GM23338 (cell line): ENCODE data around the gene GNPTG. TPM values are rescaled to one million over a fixed set of nuclear protein-coding genes. Genes with fewer than 3 reads are reported as not detected.

ENCODE experiments used
- ATAC-seq: fragments of 200-7000 bp; cut with Tn5 transposase; 3 replicates; pipeline ENCODE4 v1.9.1; 2020
- DNase-seq: peaks from one replicate; pipeline ENCODE4 v3.0.0-alpha.2; 2015; ENCODE audit warnings: low spot score
- H2AFZ ChIP-seq: fragments of 200-600 bp; sonication (generic); 2 replicates; pipeline ENCODE4 v1.8.0; 2016; ENCODE audit warnings: antibody characterized with exemption, mild to moderate bottlenecking, moderate library complexity
- H3F3A ChIP-seq: fragments of 200-600 bp; sonication (generic); replicated peaks from 2 replicates; pipeline ENCODE4 v1.8.0; 2017; ENCODE audit warnings: antibody characterized with exemption, mixed run types, low read depth
- H3K27ac ChIP-seq: fragments of 200-600 bp; sonication (generic); 2 replicates; pipeline ENCODE4 v1.6.1; 2016; ENCODE audit warnings: low read depth
- H3K27me3 ChIP-seq: fragments of 200-600 bp; sonication (generic); 2 replicates; pipeline ENCODE4 v1.8.0; 2016; ENCODE audit warnings: mild to moderate bottlenecking, mixed run types, moderate library complexity; ENCODE audit not compliant: insufficient read depth
- H3K36me3 ChIP-seq: fragments of 200-600 bp; sonication (generic); 2 replicates; pipeline ENCODE4 v1.8.0; 2016; ENCODE audit warnings: mild to moderate bottlenecking; ENCODE audit not compliant: insufficient read depth
- H3K4me1 ChIP-seq: fragments of 200-600 bp; sonication (generic); 2 replicates; pipeline ENCODE4 v1.8.0; 2016; ENCODE audit warnings: mild to moderate bottlenecking, moderate library complexity; ENCODE audit not compliant: insufficient read depth
- H3K4me2 ChIP-seq: fragments of 200-600 bp; sonication (generic); 2 replicates; pipeline ENCODE4 v1.7.1; 2017; ENCODE audit warnings: mixed run types
- H3K4me3 ChIP-seq: fragments of 200-600 bp; sonication (generic); 2 replicates; pipeline ENCODE4 v1.6.1; 2016; ENCODE audit warnings: mixed run types
- H3K79me2 ChIP-seq: fragments of 200-600 bp; sonication (generic); replicated peaks from 2 replicates; pipeline ENCODE4 v1.8.0; 2017; ENCODE audit warnings: mild to moderate bottlenecking; ENCODE audit not compliant: insufficient read depth
- H3K9me2 ChIP-seq: fragments of 200-600 bp; sonication (generic); 2 replicates; pipeline ENCODE4 v1.8.0; 2017; ENCODE audit not compliant: insufficient read depth
- H4K20me1 ChIP-seq: fragments of 200-600 bp; sonication (generic); replicated peaks from 2 replicates; pipeline ENCODE4 v1.8.0; 2017; ENCODE audit warnings: mild to moderate bottlenecking; ENCODE audit not compliant: insufficient read depth
- H3K27ac Mint-ChIP-seq: 2 replicates; pipeline ENCODE4 v1.8.0; 2020; ENCODE audit warnings: inconsistent platforms, mild to moderate bottlenecking, moderate library complexity, mixed read lengths
- H3K27me3 Mint-ChIP-seq: 3 replicates; pipeline ENCODE4 v1.8.0; 2022; ENCODE audit warnings: low read depth, mild to moderate bottlenecking, moderate library complexity, mixed read lengths, inconsistent platforms; ENCODE audit not compliant: insufficient read depth, poor library complexity
- H3K36me3 Mint-ChIP-seq: 3 replicates; pipeline ENCODE4 v1.8.0; 2021; ENCODE audit warnings: low read depth, mild to moderate bottlenecking, inconsistent platforms, moderate library complexity, mixed read lengths
- H3K4me1 Mint-ChIP-seq: 3 replicates; pipeline ENCODE4 v1.8.0; 2020; ENCODE audit warnings: mild to moderate bottlenecking, inconsistent platforms, mixed read lengths
- H3K4me3 Mint-ChIP-seq: 3 replicates; pipeline ENCODE4 v1.8.0; 2021; ENCODE audit warnings: moderate library complexity, mild to moderate bottlenecking, inconsistent platforms, mixed read lengths
- H3K9me3 Mint-ChIP-seq: 3 replicates; pipeline ENCODE4 v1.8.0; 2020; ENCODE audit warnings: moderate library complexity, mild to moderate bottlenecking, inconsistent platforms, mixed read lengths
- CREB1 ChIP-seq: fragments of 250-450 bp; sonication (Bioruptor Pico); IDR thresholded peaks from 2 replicates; pipeline ENCODE4 v1.5.0; 2020; ENCODE audit warnings: low read depth, mild to moderate bottlenecking, moderate library complexity
- CTCF ChIP-seq, 2 experiments: fragments of 200-600 bp in 1 of 2; sonication (generic) in 1 of 2; conservative IDR thresholded peaks; 2 replicates each; pipeline versions ENCODE4 v1.5.1 to v1.6.1; 2016 to 2017; ENCODE audit warnings: antibody characterized with exemption in 2 of 2, low read depth in 2 of 2, mild to moderate bottlenecking in 2 of 2, moderate library complexity in 1 of 2
- EZH2 ChIP-seq: fragments of 200-600 bp; sonication (generic); IDR thresholded peaks from one replicate; pipeline ENCODE4 v1.8.0; 2017; ENCODE audit warnings: antibody characterized with exemption, mild to moderate bottlenecking, low read depth; ENCODE audit not compliant: unreplicated experiment
- JUNB ChIP-seq: IDR thresholded peaks from one replicate; pipeline ENCODE4 v1.6.1; 2016; ENCODE audit warnings: antibody characterized with exemption; ENCODE audit not compliant: unreplicated experiment
- POLR2AphosphoS5 ChIP-seq: IDR thresholded peaks from 2 replicates; pipeline ENCODE4 v1.6.1; 2016; ENCODE audit warnings: antibody characterized with exemption, low read depth
- REST ChIP-seq: IDR thresholded peaks from one replicate; pipeline ENCODE4 v1.6.1; 2018; ENCODE audit warnings: antibody characterized with exemption; ENCODE audit not compliant: unreplicated experiment
- STAT1 ChIP-seq: IDR thresholded peaks from one replicate; pipeline ENCODE4 v1.6.1; 2016; ENCODE audit warnings: antibody characterized with exemption; ENCODE audit not compliant: unreplicated experiment
- ZNF114 ChIP-seq: fragments of 250-450 bp; sonication (Bioruptor Pico); IDR thresholded peaks from 2 replicates; pipeline ENCODE4 v1.5.0; 2020; ENCODE audit warnings: mild to moderate bottlenecking, moderate library complexity
- ZNF331 ChIP-seq: fragments of 250-450 bp; sonication (Bioruptor Pico); IDR thresholded peaks from 2 replicates; pipeline ENCODE4 v1.5.0; 2020; ENCODE audit warnings: low read depth, mild to moderate bottlenecking, moderate library complexity
- ZNF462 ChIP-seq: fragments of 250-450 bp; sonication (Bioruptor Pico); IDR thresholded peaks from 2 replicates; pipeline ENCODE4 v1.5.0; 2020; ENCODE audit warnings: mild to moderate bottlenecking, moderate library complexity
- polyA plus RNA-seq: library from polyadenylated mRNA; unstranded; fragments of >200 nt; fragmentation: Nextera tagmentation; extraction: Ambion mirVana; gene quantifications from 2 replicates; pipeline ENCODE4 v1.2.1, GENCODE V29; 2016
- total RNA-seq: library from RNA; depleted of rRNA; stranded (reverse); fragments of >200 nt; shearing (Covaris generic); gene quantifications from 2 replicates; pipeline ENCODE4 v1.2.3, GENCODE V29; 2014

Gene GNPTG
- total and polyA plus RNA-seq, 2 experiments from 2014 or later = 23.3 to 41.0 TPM

GRCh38 chr16:1325261-1325660, 26.5 kb upstream of the GNPTG start:
- Histone ChIP-seq H4K20me1 (peaks cover 1% of the 10 kb centered on the region; the same call in 1 of the 2 replicates), H3K9me2 (no peaks in the 10 kb centered on the region), H3K4me2 (no peak overlapping the region), H3K27me3 (no peaks in the 10 kb centered on the region), H3K4me3 (no peak overlapping the region), H2AFZ (no peak overlapping the region), H3K36me3 (peaks cover 4% of the 10 kb centered on the region; the same call in 1 of the 2 replicates), H3K79me2 (0 out of 2 replicates have a peak, but pooled peaks cover under 1% of the 10 kb centered on the region), H3K4me1 (no peaks in the 10 kb centered on the region), H3F3A (peaks cover 5% of the 10 kb centered on the region; the same call in 1 of the 2 replicates), H3K27ac (0 out of 2 replicates have a peak overlapping the region, but pooled peaks have one; percentile 66)
- Mint-ChIP-seq H3K4me3 (no peak overlapping the region), H3K27me3 (peaks cover 10% of the 10 kb centered on the region), H3K9me3 (no peaks in the 10 kb centered on the region), H3K36me3 (peaks cover 41% of the 10 kb centered on the region), H3K4me1 (peaks cover 7% of the 10 kb centered on the region), H3K27ac (no peak overlapping the region)
- DNase-seq = no peak
- peak; percentile 3; the same call in 2 of the 3 replicates for ATAC-seq
- no peak for TF ChIP-seq ZNF462 (CRISPR knock-in tag)
- no peak for TF ChIP-seq EZH2
- no peak; the same call in 1 of the 2 replicates for TF ChIP-seq POLR2AphosphoS5
- TF ChIP-seq ZNF331 (CRISPR knock-in tag) = no peak
- TF ChIP-seq ZNF114 = no peak
- no peak for TF ChIP-seq CREB1 (CRISPR knock-in tag)
- TF ChIP-seq STAT1 = no peak
- no peak for TF ChIP-seq REST
- TF ChIP-seq CTCF (conservative IDR thresholded peaks at IDR 0.05; ENCODE audit: low read depth in 2 of 2) = no peak
- no peak for TF ChIP-seq JUNB
